GM21737 (cell line): Measurements from ENCODE around the gene MKLN1.

Experiments used
- ATAC-seq: cut with Tn5 transposase; IDR thresholded peaks from one replicate; pipeline ENCODE4 v1.9.1; 2021; ENCODE audit warnings: mild to moderate bottlenecking, moderate library complexity; ENCODE audit not compliant: unreplicated experiment

MKLN1 gene

DNA sequence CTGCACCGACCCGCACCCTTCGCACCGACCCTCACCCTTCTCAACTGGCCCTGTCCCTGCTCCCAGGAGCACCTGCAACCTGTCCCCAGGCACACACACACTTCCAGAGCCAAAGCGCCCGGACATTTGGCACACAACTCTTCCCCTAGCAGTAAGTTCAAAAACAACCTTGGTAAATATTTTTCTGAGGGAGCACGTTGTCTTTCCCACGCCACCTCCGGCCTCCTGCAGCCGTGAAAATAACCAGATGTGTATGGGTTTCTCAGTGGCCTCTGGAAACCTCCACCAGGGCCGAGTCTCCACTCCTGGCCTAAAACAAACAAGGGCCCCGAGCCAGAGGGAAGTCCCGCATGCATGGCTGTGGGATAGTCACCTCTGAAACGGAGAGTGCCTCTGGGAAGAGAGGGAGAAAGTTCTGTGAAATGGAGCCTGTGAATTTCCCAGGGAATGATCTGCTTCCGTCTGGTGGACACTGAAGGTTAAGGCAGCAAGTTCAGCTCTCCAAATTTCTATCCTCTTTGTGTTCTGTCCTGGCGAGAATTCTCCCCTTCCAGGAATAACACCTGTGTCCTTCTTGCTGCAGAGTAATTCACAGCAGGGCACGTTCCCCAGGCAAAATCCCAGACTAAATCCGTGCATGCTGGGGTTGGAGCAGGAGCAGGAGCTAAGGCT lies 213.0 kb downstream of the MKLN1 start:
- ATAC-seq: no peak

DNA sequence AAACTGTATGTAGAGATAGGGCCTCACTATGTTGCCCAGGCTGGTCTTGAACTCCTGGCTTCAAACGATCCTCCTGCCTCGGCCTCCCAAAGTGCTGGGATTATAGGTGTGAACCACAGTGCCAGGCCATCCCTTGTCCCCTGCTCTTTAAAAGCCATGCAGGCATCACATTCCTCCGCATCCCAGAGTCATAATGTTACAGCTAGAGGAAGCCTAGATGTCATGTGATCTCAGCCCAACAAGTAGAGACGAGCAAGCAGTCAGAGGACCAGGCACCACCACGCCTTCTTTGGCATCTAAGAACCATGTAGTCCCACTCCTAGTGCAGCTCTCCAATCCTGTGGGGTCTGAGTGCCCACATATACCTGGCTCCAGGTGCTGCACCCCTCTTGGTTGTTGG lies 215.6 kb downstream of the MKLN1 start:
- no peak for ATAC-seq

- no peak for ATAC-seq
These were observed 216.3 kb downstream of the MKLN1 start for GRCh38 chr7:131544021-131544420.

DNA sequence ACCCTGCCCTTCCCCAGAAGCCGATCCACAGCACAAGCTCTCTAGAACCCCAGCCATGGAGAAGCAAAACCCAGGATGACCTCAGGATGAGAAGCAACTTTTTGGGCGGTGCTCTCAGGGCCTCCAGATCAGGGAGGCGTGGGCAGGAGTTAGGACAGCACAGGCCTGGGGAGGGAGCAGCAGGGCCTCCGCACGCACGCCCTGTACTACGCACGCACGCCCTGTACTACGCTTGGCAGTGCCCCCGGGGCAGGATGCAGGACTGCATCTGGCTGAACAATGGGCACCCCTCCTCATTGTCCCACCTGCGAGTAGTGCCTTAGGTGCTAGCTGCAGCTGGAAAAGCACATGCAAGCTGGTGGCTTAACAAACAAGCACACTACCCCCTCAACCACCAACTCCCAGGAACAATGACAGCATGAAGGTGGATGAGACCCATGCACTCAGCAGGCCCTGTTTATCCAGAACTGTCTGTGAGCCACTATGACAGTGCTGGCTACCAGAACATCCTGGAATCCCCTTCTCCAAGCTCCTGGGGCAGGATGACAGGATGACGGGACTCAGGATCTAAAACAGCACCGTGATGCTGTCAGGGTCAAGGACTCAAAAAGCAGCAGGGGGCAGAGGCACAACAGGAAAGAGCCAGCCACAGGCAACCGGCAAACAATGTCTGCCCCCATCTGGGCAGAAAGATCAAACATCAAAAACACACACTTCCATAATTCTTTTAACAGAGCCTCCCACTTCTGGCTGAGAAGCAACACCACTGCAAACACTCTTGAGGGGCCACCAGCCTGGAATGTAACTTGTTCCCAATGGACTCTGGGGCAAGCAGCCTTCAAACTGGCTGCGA lies 217.0 kb downstream of the MKLN1 start:
- no peak for ATAC-seq

GRCh38 chr7:131546126-131546525 lies 218.4 kb downstream of the MKLN1 start:
- no peak for ATAC-seq
